Nephron progenitor cell (in vitro differentiated cells): ENCODE data around the gene IPCEF1.
A peak's percentile ranks its signal among the peaks of the same experiment; 100 is the strongest.

Experiments used
- DNase-seq: peaks from one replicate; pipeline ENCODE4 v3.0.0; 2021
- H3K27ac Mint-ChIP-seq: 2 replicates; pipeline ENCODE4 v1.8.0; 2021; ENCODE audit warnings: mild to moderate bottlenecking, moderate library complexity, mixed read lengths
- H3K27me3 Mint-ChIP-seq: 2 replicates; pipeline ENCODE4 v1.8.0; 2021; ENCODE audit warnings: mild to moderate bottlenecking, low read depth, mixed read lengths; ENCODE audit not compliant: poor library complexity
- H3K36me3 Mint-ChIP-seq: 2 replicates; pipeline ENCODE4 v1.8.0; 2021; ENCODE audit warnings: low read depth, mixed read lengths
- H3K4me1 Mint-ChIP-seq: 2 replicates; pipeline ENCODE4 v1.8.0; 2021; ENCODE audit warnings: mixed read lengths
- H3K4me3 Mint-ChIP-seq: 2 replicates; pipeline ENCODE4 v1.8.0; 2021; ENCODE audit warnings: mild to moderate bottlenecking, moderate library complexity, mixed read lengths
- H3K9me3 Mint-ChIP-seq: 2 replicates; pipeline ENCODE4 v1.8.0; 2021; ENCODE audit warnings: mild to moderate bottlenecking, moderate library complexity, mixed read lengths
- TF ChIP-seq, protein P1 (sequence below): fragments of 200-600 bp; sonication (generic); IDR thresholded peaks from 2 replicates; pipeline ENCODE4 v1.5.0; 2021; ENCODE audit warnings: antibody characterized with exemption

IPCEF1 gene

DNA sequence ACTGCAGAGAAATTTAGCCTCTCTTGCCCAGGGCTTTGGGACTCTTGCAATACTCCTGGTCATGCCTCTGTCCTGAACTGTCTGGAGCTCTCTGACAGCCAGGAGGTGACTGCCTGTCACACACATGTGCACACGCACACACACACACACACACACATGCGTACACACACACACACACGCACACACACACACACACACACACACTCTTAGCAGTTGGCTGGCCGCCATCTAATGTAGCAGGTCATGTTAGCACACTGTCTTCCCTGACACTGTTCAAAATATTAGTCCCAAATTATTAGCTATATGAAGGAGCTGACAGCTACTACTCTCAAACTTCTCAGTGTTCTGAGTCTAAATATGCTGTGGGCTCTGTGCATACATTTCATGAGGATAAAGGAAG, 60.9 kb downstream of the IPCEF1 start:
- Mint-ChIP-seq H3K9me3 (no peaks in the 10 kb centered on the region), H3K27me3 (no peaks in the 10 kb centered on the region), H3K4me3 (no peak overlapping the region), H3K27ac (no peak overlapping the region), H3K4me1 (peaks cover 16% of the 10 kb centered on the region), H3K36me3 (no peaks in the 10 kb centered on the region)
- DNase-seq, result no peak
- TF ChIP-seq, protein P1, sequence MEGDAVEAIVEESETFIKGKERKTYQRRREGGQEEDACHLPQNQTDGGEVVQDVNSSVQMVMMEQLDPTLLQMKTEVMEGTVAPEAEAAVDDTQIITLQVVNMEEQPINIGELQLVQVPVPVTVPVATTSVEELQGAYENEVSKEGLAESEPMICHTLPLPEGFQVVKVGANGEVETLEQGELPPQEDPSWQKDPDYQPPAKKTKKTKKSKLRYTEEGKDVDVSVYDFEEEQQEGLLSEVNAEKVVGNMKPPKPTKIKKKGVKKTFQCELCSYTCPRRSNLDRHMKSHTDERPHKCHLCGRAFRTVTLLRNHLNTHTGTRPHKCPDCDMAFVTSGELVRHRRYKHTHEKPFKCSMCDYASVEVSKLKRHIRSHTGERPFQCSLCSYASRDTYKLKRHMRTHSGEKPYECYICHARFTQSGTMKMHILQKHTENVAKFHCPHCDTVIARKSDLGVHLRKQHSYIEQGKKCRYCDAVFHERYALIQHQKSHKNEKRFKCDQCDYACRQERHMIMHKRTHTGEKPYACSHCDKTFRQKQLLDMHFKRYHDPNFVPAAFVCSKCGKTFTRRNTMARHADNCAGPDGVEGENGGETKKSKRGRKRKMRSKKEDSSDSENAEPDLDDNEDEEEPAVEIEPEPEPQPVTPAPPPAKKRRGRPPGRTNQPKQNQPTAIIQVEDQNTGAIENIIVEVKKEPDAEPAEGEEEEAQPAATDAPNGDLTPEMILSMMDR, result no peak

- peaks cover 11% of the 10 kb centered on the region for H3K4me1 Mint-ChIP-seq
- peaks cover 7% of the 10 kb centered on the region for H3K36me3 Mint-ChIP-seq
- TF ChIP-seq, protein P1, result no peak
- H3K4me3 Mint-ChIP-seq, result no peak overlapping the region
- peaks cover 13% of the 10 kb centered on the region for H3K9me3 Mint-ChIP-seq
- no peak for DNase-seq
- H3K27me3 Mint-ChIP-seq, result no peaks in the 10 kb centered on the region
- peak overlapping the region; percentile 85 for H3K27ac Mint-ChIP-seq
Observed at GRCh38 chr6:154292855-154293519, 63.6 kb downstream of the IPCEF1 start.

GRCh38 chr6:154292066-154292465, 64.5 kb downstream of the IPCEF1 start:
- peaks cover 13% of the 10 kb centered on the region for H3K9me3 Mint-ChIP-seq
- no peak overlapping the region for H3K4me3 Mint-ChIP-seq
- no peaks in the 10 kb centered on the region for H3K27me3 Mint-ChIP-seq
- no peak for DNase-seq
- TF ChIP-seq, protein P1, result no peak
- peaks cover 7% of the 10 kb centered on the region for H3K36me3 Mint-ChIP-seq
- peaks cover 13% of the 10 kb centered on the region for H3K4me1 Mint-ChIP-seq
- H3K27ac Mint-ChIP-seq, result no peak overlapping the region

DNA sequence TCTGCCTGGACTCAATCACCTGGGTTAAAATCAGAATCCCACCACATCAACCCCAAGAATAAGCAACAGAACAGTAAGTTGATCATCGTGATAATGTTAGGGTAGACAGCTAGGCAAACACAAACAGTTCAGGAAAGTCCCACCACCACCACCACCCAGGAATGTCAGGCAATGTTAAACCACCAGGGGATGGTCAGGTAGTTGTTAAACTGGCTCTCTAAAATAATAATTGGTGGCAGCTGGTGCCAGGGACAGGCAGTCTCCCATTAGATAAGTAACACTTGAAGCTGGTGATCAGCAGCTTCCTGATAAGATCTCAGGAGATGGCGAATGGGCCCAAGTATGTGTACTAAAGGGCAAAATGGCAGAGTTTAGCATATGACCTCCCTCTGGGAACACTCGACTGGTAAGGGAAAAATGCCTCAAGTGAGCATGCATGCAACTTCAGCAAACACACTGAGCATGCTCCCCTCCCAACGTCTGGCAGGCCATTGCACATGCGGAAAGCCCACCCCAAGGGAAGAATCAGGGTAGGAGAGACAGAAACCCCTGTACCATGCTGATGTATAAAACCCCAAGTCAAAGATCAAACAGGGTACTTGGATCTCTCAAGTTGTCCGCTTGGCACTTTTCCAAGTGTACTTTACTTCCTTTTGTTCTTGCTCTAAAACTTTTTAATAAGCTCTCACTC, 66.6 kb downstream of the IPCEF1 start:
- H3K4me1 Mint-ChIP-seq, result peaks cover 20% of the 10 kb centered on the region
- peaks cover 7% of the 10 kb centered on the region for H3K36me3 Mint-ChIP-seq
- no peak for DNase-seq
- no peaks in the 10 kb centered on the region for H3K27me3 Mint-ChIP-seq
- H3K9me3 Mint-ChIP-seq, result peaks cover 13% of the 10 kb centered on the region
- no peak overlapping the region for H3K27ac Mint-ChIP-seq
- H3K4me3 Mint-ChIP-seq, result no peak overlapping the region
- TF ChIP-seq, protein P1, result no peak

DNA sequence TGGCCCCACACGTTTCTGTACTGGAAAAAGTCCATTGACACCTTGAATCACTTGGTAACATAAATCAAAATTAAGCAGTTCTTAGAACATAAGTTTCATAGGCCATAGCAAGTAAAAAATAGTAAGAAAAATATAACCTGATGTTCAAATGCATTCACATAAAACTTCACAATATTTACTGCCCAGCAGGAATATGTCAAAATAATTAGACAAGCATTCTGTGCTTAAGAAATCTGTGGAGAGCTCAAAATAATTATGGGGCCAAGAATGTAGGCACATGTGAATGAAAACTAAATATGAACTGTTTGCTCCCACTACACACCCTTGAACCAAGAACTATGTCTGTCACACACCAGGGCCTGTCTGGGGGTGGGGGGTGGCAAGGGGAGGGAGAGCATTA, 70.8 kb downstream of the IPCEF1 start:
- Mint-ChIP-seq H3K36me3 (peaks cover 7% of the 10 kb centered on the region), H3K27ac (no peak overlapping the region), H3K4me1 (peaks cover 10% of the 10 kb centered on the region), H3K27me3 (peaks cover 2% of the 10 kb centered on the region), H3K9me3 (peaks cover 26% of the 10 kb centered on the region), H3K4me3 (no peak overlapping the region)
- DNase-seq, result no peak
- TF ChIP-seq, protein P1, result no peak
